GM12878 (cell line): Measurements from ENCODE around the gene CCDC150. TPM values are rescaled to one million over a fixed set of nuclear protein-coding genes. Genes with fewer than 3 reads are reported as not detected.

Experiments used
- ATAC-seq: fragments of 200-7000 bp; cut with Tn5 transposase; 3 replicates; pipeline ENCODE4 v1.9.1; 2020; ENCODE audit warnings: mild to moderate bottlenecking, moderate library complexity
- BruUV-seq: library from RNA; stranded (reverse); fragments of 400-500 nt; replicated peaks from 2 replicates; lab custom pipeline; 2021; lab: Mats Ljungman, UMichigan
- CTCF ChIA-PET: fragments of 300-600 bp; sonication (Branson Sonifier 250); formaldehyde crosslinking; extraction: SDS; loops from one replicate; lab custom pipeline; 2021; ENCODE audit warnings: inconsistent platforms; lab: Yijun Ruan, JAX
- POLR2A ChIA-PET: fragments of 350-600 bp; formaldehyde crosslinking; extraction: SDS; loops from one replicate; lab custom pipeline; 2021; ENCODE audit warnings: inconsistent platforms; lab: Charles Lee
- RAD21 ChIA-PET: fragments of 300-600 bp; sonication (Branson Sonifier 250); formaldehyde crosslinking; loops from one replicate; lab custom pipeline; 2023; ENCODE audit warnings: antibody characterized with exemption; ENCODE audit not compliant: unreplicated experiment; lab: Charles Lee
- SMC1A ChIA-PET: fragments of 300-600 bp; sonication (Branson Sonifier 250); formaldehyde crosslinking; loops from one replicate; lab custom pipeline; 2023; ENCODE audit not compliant: unreplicated experiment, uncharacterized antibody; lab: Charles Lee
- DNase-seq: peaks from one replicate; pipeline ENCODE4 v3.0.0-alpha.2; 2011; ENCODE audit warnings: low read depth, low spot score
- FAIRE-seq: peaks from 3 replicates; lab custom pipeline; 2011; peaks lifted over from hg19 to GRCh38; lab: Jason Lieb, UNC
- H2AFZ ChIP-seq: 2 replicates; pipeline ENCODE4 v1.6.0; 2011; ENCODE audit warnings: low read depth, low read length, control low read depth; ENCODE audit not compliant: control insufficient read depth
- H3K27ac ChIP-seq: 2 replicates; pipeline ENCODE4 v1.5.1; 2011; ENCODE audit warnings: control low read depth; ENCODE audit not compliant: control insufficient read depth, insufficient read depth
- H3K27me3 ChIP-seq, 2 experiments: replicated peaks in 1 of 2; 2 replicates each; pipeline versions ENCODE4 v1.6.0 to v1.6.1; 2011; ENCODE audit warnings: low read length in 1 of 2; ENCODE audit not compliant: control insufficient read depth in 2 of 2, insufficient read depth in 2 of 2
- H3K36me3 ChIP-seq, 2 experiments: 2 replicates each; pipeline ENCODE4 v1.5.1; 2011; ENCODE audit warnings: low read length in 1 of 2; ENCODE audit not compliant: control insufficient read depth in 2 of 2, insufficient read depth in 2 of 2
- H3K4me1 ChIP-seq: 2 replicates; pipeline ENCODE4 v1.6.1; 2011; ENCODE audit warnings: mild to moderate bottlenecking, low read length, moderate library complexity, mixed read lengths; ENCODE audit not compliant: control insufficient read depth, insufficient read depth
- H3K4me2 ChIP-seq: 2 replicates; pipeline ENCODE4 v1.6.0; 2011; ENCODE audit warnings: control low read depth; ENCODE audit not compliant: control insufficient read depth, insufficient read depth
- H3K4me3 ChIP-seq: fragments of 200-600 bp; sonication (generic); 2 replicates; pipeline ENCODE4 v1.5.1; 2016
- H3K79me2 ChIP-seq: 2 replicates; pipeline ENCODE4 v1.6.0; 2011; ENCODE audit warnings: low read length; ENCODE audit not compliant: control insufficient read depth, insufficient read depth
- H3K9ac ChIP-seq: 2 replicates; pipeline ENCODE4 v1.8.0; 2011; ENCODE audit warnings: low read length, control low read depth, mixed read lengths; ENCODE audit not compliant: control insufficient read depth, insufficient read depth
- H3K9me3 ChIP-seq: replicated peaks from 3 replicates; pipeline ENCODE4 v1.5.1; 2011; ENCODE audit warnings: mild to moderate bottlenecking, low read length; ENCODE audit not compliant: control insufficient read depth, insufficient read depth
- H4K20me1 ChIP-seq: 2 replicates; pipeline ENCODE4 v1.6.0; 2011; ENCODE audit not compliant: control insufficient read depth, insufficient read depth
- ATF2 ChIP-seq: IDR thresholded peaks from 2 replicates; pipeline ENCODE4 v1.6.1; 2012; ENCODE audit warnings: low read length, inconsistent platforms
- ATF3 ChIP-seq: IDR thresholded peaks from 2 replicates; pipeline ENCODE4 v1.6.1; 2011; ENCODE audit warnings: low read depth, mild to moderate bottlenecking, low read length, moderate library complexity, borderline replicate concordance; ENCODE audit errors: extremely low read depth
- BMI1 ChIP-seq: fragments of 450-650 bp; IDR thresholded peaks from 2 replicates; pipeline ENCODE4 v1.6.1; 2016; ENCODE audit warnings: mild to moderate bottlenecking, moderate library complexity, borderline replicate concordance
- E4F1 ChIP-seq: fragments of 450-650 bp; IDR thresholded peaks from 2 replicates; pipeline ENCODE4 v1.6.1; 2018; ENCODE audit warnings: borderline replicate concordance, mild to moderate bottlenecking; ENCODE audit not compliant: partially characterized antibody
- EP300 ChIP-seq, 2 experiments: fragments of 150-350 bp in 1 of 2; IDR thresholded peaks; 2 replicates each; pipeline ENCODE4 v1.6.1; 2011 to 2012; ENCODE audit warnings: low read depth in 2 of 2, low read length in 2 of 2, borderline replicate concordance in 1 of 2, improper control_type of control experiment in 1 of 2, inconsistent platforms in 1 of 2; ENCODE audit not compliant: control insufficient read depth in 1 of 2
- NR2F1 ChIP-seq: fragments of 450-650 bp; conservative IDR thresholded peaks from 2 replicates; pipeline ENCODE4 v1.6.1; 2017; ENCODE audit warnings: mild to moderate bottlenecking
- PAX8 ChIP-seq: fragments of 450-650 bp; IDR thresholded peaks from 2 replicates; pipeline ENCODE4 v1.6.1; 2017; ENCODE audit warnings: mild to moderate bottlenecking, moderate library complexity
- SIX5 ChIP-seq: IDR thresholded peaks from 2 replicates; pipeline ENCODE4 v1.6.1; 2011; ENCODE audit warnings: mild to moderate bottlenecking, low read depth, low read length, moderate library complexity; ENCODE audit not compliant: severe bottlenecking
- SP1 ChIP-seq: IDR thresholded peaks from one replicate; pipeline ENCODE4 v1.6.1; 2011; ENCODE audit warnings: low read depth, low read length
- SPI1 ChIP-seq: IDR thresholded peaks from 2 replicates; pipeline ENCODE4 v1.6.1; 2011; ENCODE audit warnings: low read depth, mild to moderate bottlenecking, low read length, moderate library complexity, borderline replicate concordance; ENCODE audit not compliant: insufficient read depth
- TAF1 ChIP-seq: IDR thresholded peaks from 2 replicates; pipeline ENCODE4 v1.6.1; 2011; ENCODE audit warnings: mild to moderate bottlenecking, low read depth, low read length, borderline replicate concordance
- ZBTB40 ChIP-seq: fragments of 450-650 bp; IDR thresholded peaks from 2 replicates; pipeline ENCODE4 v1.6.1; 2016; ENCODE audit warnings: mild to moderate bottlenecking, moderate library complexity, borderline replicate concordance
- WGBS: methylation state at CpG from one replicate; pipeline ENCODE4 v1.1.6; 2016; ENCODE audit warnings: low lambda C conversion rate; ENCODE audit not compliant: insufficient replicate concordance, insufficient coverage; ENCODE audit errors: missing lambda C conversion rate; 5-methylcytosine and 5-hydroxymethylcytosine counted together
- in situ Hi-C: fragments of 300-500 bp; cut with MboI; formaldehyde crosslinking; loops from 9 replicates; pipeline ENCODE4 v1.14.3; 2018; ENCODE audit warnings: mixed read lengths
- intact Hi-C: fragments of 100-400 bp; cut with micrococcal nuclease; formaldehyde crosslinking; loops from one replicate; pipeline ENCODE4 v1.14.2; 2022; ENCODE audit not compliant: unreplicated experiment
- polyA plus RNA-seq, 11 experiments: library from polyadenylated mRNA; depleted of rRNA in 4 of 11; unstranded in 6 of 11; stranded (reverse) in 5 of 11; fragments of >200 nt; fragmentation: Nextera tagmentation in 4 of 11; fragmentation: Illumina TruSeq in 1 of 11; extraction: Ambion mirVana in 4 of 11; extraction: Trizol in 1 of 11; gene quantifications; 1 replicate in 1 of 11; 2 replicates in 10 of 11; pipeline versions ENCODE4 v1.2.1 to v1.2.3, GENCODE V29; 2011 to 2016; ENCODE audit warnings: inconsistent platforms in 2 of 11, missing spikeins in 2 of 11, low read depth in 1 of 11
- total RNA-seq, 4 experiments: library from RNA; depleted of rRNA in 3 of 4; stranded (reverse); fragments of >200 nt in 3 of 4; fragmentation: Illumina TruSeq in 1 of 4; extraction: Trizol in 1 of 4; gene quantifications; 2 replicates each; pipeline versions ENCODE4 v1.2.1 to v1.2.3, GENCODE V29; 2013 to 2021

Gene CCDC150
- total and polyA plus RNA-seq, 10 of the 15 experiments (the other 5 are each of a cell fraction or from before 2014, with no cell fraction given): 11.6 to 27.7 (median 19.6) TPM

GRCh38 chr2:196606516-196606915, 33.0 kb upstream of the CCDC150 start (continued):
- no peak for TF ChIP-seq ZBTB40

GRCh38 chr2:196607073-196607472, 32.4 kb upstream of the CCDC150 start:
- no peak overlapping the region for H2AFZ ChIP-seq
- ChIA-PET CTCF (interaction anchor here (0.9 kb wide), 1 partner anchor 17 kb away, joined by 3 read pairs; no protein-coding TSS in a partner anchor), POLR2A (interaction anchor here (0.6 kb wide), 1 partner anchor 359 kb away, joined by 3 read pairs; no protein-coding TSS in a partner anchor)
- no peak for TF ChIP-seq ATF3
- no peak for TF ChIP-seq SPI1
- TF ChIP-seq BMI1: no peak
- no peak for TF ChIP-seq ATF2
- TF ChIP-seq PAX8: no peak
- TF ChIP-seq EP300 (IDR thresholded peaks at IDR 0.05; ENCODE audit: borderline replicate concordance in 1 of 2, control insufficient read depth in 1 of 2, low read depth in 2 of 2, low read length in 2 of 2): no peak
- no peak for TF ChIP-seq TAF1
- no peak for TF ChIP-seq SP1
- no peak for TF ChIP-seq NR2F1
- TF ChIP-seq E4F1: no peak
- TF ChIP-seq SIX5: no peak

More at GRCh38 chr2:196607073-196607472, 32.4 kb upstream of the CCDC150 start:
- ChIA-PET SMC1A (interaction anchor here (1.1 kb wide), 1 partner anchor 15 kb away, joined by 4 read pairs; no protein-coding TSS in a partner anchor), RAD21 (interaction anchor here (0.7 to 1.1 kb wide), 2 partner anchors 104 to 707 kb away, joined by 3 read pairs; no protein-coding TSS in a partner anchor)
- Histone ChIP-seq H3K27me3 (no peaks in the 10 kb centered on the region), H3K36me3 (no peaks in the 10 kb centered on the region), H3K9ac (no peak overlapping the region), H3K9me3 (no peaks in the 10 kb centered on the region; the same call in 2 of the 3 replicates), H3K4me1 (no peaks in the 10 kb centered on the region), H3K4me2 (no peak overlapping the region), H4K20me1 (no peaks in the 10 kb centered on the region), H3K27ac (no peak overlapping the region), H3K4me3 (no peak overlapping the region), H3K79me2 (no peaks in the 10 kb centered on the region)
- DNase-seq: no peak
- WGBS: 64% methylated on average over 3 of the region's 3 CpGs
- no peak for ATAC-seq
- FAIRE-seq: no peak
- in situ Hi-C loops (no loop called here), intact Hi-C loops (no loop called here)
- no TSS peak for BruUV-seq
